Subcutaneous adipose tissue (tissue), 4 donors: Measurements from ENCODE around the gene ECT2. TPM values are rescaled to one million over a fixed set of nuclear protein-coding genes. Genes with fewer than 3 reads are reported as not detected.

ENCODE experiments used
- total RNA-seq, 4 donors: library from RNA; depleted of rRNA; stranded (reverse); fragments of >200 nt; gene quantifications; one replicate each; pipeline ENCODE4 v1.1.0, GENCODE V29; 2016
- TF ChIP-seq, protein P1 (sequence below): fragments of 450-650 bp; IDR thresholded peaks from one replicate; pipeline ENCODE4 v1.5.1; 2016; ENCODE audit warnings: low read depth, mild to moderate bottlenecking, control low read depth, antibody characterized with exemption, moderate library complexity

Gene ECT2, protein sequence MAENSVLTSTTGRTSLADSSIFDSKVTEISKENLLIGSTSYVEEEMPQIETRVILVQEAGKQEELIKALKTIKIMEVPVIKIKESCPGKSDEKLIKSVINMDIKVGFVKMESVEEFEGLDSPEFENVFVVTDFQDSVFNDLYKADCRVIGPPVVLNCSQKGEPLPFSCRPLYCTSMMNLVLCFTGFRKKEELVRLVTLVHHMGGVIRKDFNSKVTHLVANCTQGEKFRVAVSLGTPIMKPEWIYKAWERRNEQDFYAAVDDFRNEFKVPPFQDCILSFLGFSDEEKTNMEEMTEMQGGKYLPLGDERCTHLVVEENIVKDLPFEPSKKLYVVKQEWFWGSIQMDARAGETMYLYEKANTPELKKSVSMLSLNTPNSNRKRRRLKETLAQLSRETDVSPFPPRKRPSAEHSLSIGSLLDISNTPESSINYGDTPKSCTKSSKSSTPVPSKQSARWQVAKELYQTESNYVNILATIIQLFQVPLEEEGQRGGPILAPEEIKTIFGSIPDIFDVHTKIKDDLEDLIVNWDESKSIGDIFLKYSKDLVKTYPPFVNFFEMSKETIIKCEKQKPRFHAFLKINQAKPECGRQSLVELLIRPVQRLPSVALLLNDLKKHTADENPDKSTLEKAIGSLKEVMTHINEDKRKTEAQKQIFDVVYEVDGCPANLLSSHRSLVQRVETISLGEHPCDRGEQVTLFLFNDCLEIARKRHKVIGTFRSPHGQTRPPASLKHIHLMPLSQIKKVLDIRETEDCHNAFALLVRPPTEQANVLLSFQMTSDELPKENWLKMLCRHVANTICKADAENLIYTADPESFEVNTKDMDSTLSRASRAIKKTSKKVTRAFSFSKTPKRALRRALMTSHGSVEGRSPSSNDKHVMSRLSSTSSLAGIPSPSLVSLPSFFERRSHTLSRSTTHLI
- total RNA-seq: 10 to 100 TPM in 3 of 4 donors, 1 to 10 TPM in 1; 4.7 to 14.7 (median 12.7) TPM

DNA sequence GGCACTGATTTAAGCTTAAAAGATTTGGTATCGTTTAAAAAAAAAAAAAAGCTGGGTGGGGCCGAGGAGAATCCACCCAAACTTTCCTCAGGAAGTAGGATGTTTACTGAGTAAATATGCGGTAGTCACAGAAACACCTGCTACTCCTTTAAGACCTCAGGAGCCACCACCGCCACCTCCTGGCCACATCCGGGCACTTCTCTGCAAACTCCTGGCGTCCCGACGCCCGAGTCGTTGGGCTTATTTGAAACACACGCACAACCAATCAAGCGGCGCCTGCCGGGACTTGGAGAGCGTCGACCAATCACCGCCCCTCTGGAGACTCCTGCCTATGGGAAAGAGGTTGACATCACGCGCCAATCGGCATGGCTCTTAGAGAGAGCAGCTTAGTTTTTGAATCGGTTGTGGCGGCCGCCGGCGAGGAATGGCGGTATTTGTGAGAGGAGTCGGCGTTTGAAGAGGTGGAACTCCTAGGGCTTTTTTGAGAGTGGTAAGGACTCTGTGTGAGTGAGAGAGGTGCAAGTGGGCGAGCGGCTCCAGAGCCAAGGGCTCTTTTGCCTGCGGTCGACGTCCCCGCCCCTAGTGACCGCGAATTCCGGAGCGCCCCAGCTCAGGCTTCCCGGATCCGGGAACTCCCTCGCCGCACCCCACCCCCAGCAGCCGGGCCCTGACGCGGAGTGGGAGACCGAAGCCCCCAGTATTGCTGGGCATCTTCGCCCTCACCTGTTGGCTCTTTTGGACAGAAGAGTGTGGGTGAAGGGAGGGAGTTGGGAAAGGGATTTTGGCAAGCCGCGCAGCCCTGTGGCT, at the start of gene ECT2:
TSS of gene ECT2 (plus strand) at position 359 of the 807 bp plus-strand sequence. CDS start 3,805 bp downstream, outside the sequence.
- TF ChIP-seq, protein P1, sequence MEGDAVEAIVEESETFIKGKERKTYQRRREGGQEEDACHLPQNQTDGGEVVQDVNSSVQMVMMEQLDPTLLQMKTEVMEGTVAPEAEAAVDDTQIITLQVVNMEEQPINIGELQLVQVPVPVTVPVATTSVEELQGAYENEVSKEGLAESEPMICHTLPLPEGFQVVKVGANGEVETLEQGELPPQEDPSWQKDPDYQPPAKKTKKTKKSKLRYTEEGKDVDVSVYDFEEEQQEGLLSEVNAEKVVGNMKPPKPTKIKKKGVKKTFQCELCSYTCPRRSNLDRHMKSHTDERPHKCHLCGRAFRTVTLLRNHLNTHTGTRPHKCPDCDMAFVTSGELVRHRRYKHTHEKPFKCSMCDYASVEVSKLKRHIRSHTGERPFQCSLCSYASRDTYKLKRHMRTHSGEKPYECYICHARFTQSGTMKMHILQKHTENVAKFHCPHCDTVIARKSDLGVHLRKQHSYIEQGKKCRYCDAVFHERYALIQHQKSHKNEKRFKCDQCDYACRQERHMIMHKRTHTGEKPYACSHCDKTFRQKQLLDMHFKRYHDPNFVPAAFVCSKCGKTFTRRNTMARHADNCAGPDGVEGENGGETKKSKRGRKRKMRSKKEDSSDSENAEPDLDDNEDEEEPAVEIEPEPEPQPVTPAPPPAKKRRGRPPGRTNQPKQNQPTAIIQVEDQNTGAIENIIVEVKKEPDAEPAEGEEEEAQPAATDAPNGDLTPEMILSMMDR: no peak

DNA sequence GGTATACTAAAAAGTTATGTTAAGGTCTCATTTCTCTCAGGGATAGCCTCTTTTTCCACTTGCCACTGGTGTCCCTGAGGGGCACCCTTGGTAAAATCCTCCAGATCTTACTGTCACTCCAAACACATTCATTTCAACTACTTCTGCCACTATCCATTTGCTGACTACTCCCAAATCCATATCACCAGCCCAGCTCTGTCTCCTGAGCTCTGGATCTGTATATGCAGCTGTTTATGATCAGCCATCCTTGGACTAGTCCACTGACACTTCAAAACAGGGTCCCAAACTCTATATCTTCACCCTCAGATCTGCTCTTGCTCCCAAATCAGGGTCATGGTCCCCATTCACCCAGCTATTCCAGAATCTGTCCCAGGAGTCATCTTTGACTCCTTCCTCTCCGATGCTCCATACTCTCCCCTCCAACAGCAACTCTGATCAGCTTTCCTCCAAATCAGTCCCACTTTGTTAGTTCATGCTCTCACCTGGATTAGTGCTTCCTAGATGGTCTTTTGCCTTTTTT, 49.5 kb upstream of the ECT2 start:
- TF ChIP-seq, protein P1: no peak

DNA sequence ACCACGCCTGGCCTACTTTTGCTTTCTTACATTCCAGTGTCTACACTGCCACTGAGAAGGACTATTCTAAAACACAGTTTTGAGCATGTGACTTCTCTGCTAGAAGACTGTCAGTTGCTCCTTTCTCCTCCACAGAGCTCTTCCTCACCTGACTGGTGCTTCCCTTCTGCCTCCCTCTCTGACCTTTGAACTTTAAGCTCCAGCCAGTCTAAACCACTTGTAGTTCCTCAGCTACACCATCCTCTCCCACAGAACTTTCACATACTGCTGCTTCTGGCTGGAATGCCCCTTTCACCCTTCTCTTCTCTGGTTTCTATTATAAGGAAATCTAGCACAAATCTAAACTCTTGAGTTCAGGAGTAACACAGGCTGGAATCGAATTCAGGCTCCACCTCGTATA, 48.8 kb upstream of the ECT2 start:
- TF ChIP-seq, protein P1: no peak

DNA sequence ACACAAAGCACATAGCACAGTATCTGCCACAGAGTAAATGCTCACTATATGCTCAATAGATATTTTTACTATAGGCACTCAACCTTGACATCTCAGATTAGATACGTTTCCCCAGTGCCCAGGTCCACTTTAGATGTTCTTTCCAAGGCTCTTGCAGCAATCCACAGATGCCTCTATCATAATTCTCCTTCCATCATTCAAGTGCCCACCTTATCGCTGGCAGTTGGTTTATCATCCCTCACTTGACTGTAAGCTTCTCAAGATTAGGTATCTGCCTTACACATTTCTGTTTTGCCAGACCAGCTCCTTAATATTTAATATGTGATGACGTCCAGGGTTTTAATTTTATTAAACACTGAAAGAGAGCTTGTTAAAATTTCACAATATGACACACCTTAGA, 48.3 kb upstream of the ECT2 start:
- TF ChIP-seq, protein P1: no peak

DNA sequence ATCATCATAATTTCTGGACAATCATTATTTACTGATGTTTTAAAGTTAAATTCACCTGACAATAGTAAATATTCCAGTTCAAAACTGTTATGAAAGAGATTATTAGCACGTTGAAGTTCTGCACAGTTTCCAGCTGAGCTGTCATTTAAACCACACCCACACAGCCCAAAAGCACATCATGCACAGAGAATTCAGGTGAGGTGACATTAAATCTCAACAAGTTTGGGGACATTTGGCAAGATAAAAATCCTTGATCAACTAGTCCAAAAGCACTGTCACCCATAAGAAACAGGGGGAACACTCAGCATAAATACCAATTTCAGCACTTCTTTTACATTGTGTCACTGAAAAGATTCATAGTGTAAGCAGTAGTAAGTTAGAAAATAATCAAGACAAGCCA, 46.5 kb upstream of the ECT2 start:
- TF ChIP-seq, protein P1: no peak

DNA sequence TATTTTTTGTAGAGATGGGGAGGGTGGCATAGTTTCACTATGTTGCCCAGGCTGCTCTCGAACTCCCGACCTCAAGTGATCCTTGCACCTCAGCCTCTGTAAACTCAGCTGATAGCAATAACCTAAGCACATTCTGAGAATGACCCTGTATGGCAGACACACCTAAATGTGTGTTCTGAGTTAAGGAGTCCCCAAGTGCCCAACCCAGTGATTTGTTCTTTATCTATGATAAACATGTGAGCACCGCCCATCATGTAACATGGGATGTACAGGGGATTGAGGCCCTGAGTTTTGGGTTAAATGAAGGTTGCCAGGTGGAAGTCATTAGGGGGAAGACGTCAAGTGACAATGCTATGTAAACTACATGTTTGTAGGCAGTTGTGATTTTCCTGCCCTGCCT, 45.4 kb upstream of the ECT2 start:
- TF ChIP-seq, protein P1: no peak
